Islet precursor cell (in vitro differentiated cells): ENCODE results near the gene GLI2.

Experiments
- DNase-seq: peaks from one replicate; pipeline ENCODE4 v3.0.0-alpha.2; 2018

Gene GLI2

GRCh38 chr2:120759543-120760331 is 24.1 kb downstream of the GLI2 start:
- DNase-seq: no peak

- peak; percentile 57 for DNase-seq
Measured at GRCh38 chr2:120760446-120761135, 24.9 kb downstream of the GLI2 start.

GRCh38 chr2:120761164-120761861 is 25.6 kb downstream of the GLI2 start:
- DNase-seq: peak; percentile 49

- peak; percentile 50 for DNase-seq
Measured at GRCh38 chr2:120761911-120762310, 26.2 kb downstream of the GLI2 start.

- DNase-seq: peak; percentile 45
Measured at GRCh38 chr2:120762341-120763061, 26.8 kb downstream of the GLI2 start.

GRCh38 chr2:120763508-120763907 is 27.8 kb downstream of the GLI2 start:
- DNase-seq: peak; percentile 49

- DNase-seq: peak; percentile 47
Measured at GRCh38 chr2:120763931-120764330, 28.3 kb downstream of the GLI2 start.

- DNase-seq: no peak
Measured at GRCh38 chr2:120764492-120764891, 28.8 kb downstream of the GLI2 start.

- DNase-seq: peak; percentile 59
Measured at GRCh38 chr2:120764991-120765677, 29.5 kb downstream of the GLI2 start.

- peak; percentile 99 for DNase-seq
Measured at GRCh38 chr2:120765678-120766469, 30.2 kb downstream of the GLI2 start.

- peak; percentile 98 for DNase-seq
Measured at GRCh38 chr2:120766470-120767351, 31.0 kb downstream of the GLI2 start.

- DNase-seq: no peak
Measured at GRCh38 chr2:120767486-120768005, 31.9 kb downstream of the GLI2 start.

GRCh38 chr2:120768112-120769048 is 32.7 kb downstream of the GLI2 start:
- DNase-seq: peak; percentile 52

GRCh38 chr2:120769076-120769786 is 33.6 kb downstream of the GLI2 start:
- peak; percentile 48 for DNase-seq

- DNase-seq: no peak
Measured at GRCh38 chr2:120769787-120770120, 34.1 kb downstream of the GLI2 start.

- peak; percentile 53 for DNase-seq
Measured at GRCh38 chr2:120770176-120770575, 34.5 kb downstream of the GLI2 start.

GRCh38 chr2:120770641-120771040 is 35.0 kb downstream of the GLI2 start:
- no peak for DNase-seq

- DNase-seq: peak; percentile 97
Measured at GRCh38 chr2:120771111-120771780, 35.6 kb downstream of the GLI2 start.
